ENCODE measurements around the gene SPINT3. TPM values are rescaled to one million over a fixed set of nuclear protein-coding genes. Genes with fewer than 3 reads are reported as not detected.

The SPINT3 gene
- total and polyA plus RNA-seq, 2 donors (not counting 1 experiment from before 2014, with no cell fraction given): not detected

GRCh38 chr20:45487231-45487635 lies 28.2 kb downstream of the SPINT3 start:
- H3K9ac ChIP-seq (ENCODE audit: insufficient read depth, low read length): no peak overlapping the region
- no peak overlapping the region for H3K4me2 ChIP-seq (ENCODE audit: extremely low read depth, insufficient read depth, low read length)
- no peaks in the 10 kb centered on the region for H3K9me3 ChIP-seq (ENCODE audit: control insufficient read depth, insufficient read depth, low read depth, low read length)
- no peaks in the 10 kb centered on the region for H4K20me1 ChIP-seq (ENCODE audit: control insufficient read depth, extremely low read depth, insufficient read depth, low read length)
- H3K36me3 ChIP-seq (ENCODE audit: control insufficient read depth, insufficient read depth, low read length): no peaks in the 10 kb centered on the region
- H3K4me3 ChIP-seq (replicated peaks in 1 of 4; ENCODE audit: control extremely low read depth in 1 of 4, insufficient read depth in 1 of 4, low read depth in 3 of 4, low read length in 4 of 4): no peak overlapping the region
- H2AFZ ChIP-seq (ENCODE audit: low read length): no peak overlapping the region
- no peaks in the 10 kb centered on the region for H3K79me2 ChIP-seq (ENCODE audit: control insufficient read depth, insufficient read depth, low read length)
- no peak overlapping the region for H3K27ac ChIP-seq (ENCODE audit: insufficient read depth, low read length)
- H3K27me3 ChIP-seq (ENCODE audit: control insufficient read depth, insufficient read depth, low read length): peaks cover 5% of the 10 kb centered on the region
- TF ChIP-seq CTCF (conservative IDR thresholded peaks at IDR 0.05 in 1 of 2, IDR thresholded peaks at IDR 0.05 in 1 of 2; ENCODE audit: low read depth in 1 of 2, low read length in 2 of 2): no peak
- no peak for TF ChIP-seq EZH2 (IDR thresholded peaks at IDR 0.05; ENCODE audit: low read length, missing control alignments)
- H3K4me1 ChIP-seq (ENCODE audit: control insufficient read depth, extremely low read depth, insufficient read depth, low read length): no peaks in the 10 kb centered on the region
- no peak for DNase-seq (ENCODE audit: low read depth in 2 of 2)

GRCh38 chr20:45485388-45485787 lies 30.0 kb downstream of the SPINT3 start:
- Histone ChIP-seq H3K4me3 (replicated peaks in 1 of 4; ENCODE audit: control extremely low read depth in 1 of 4, insufficient read depth in 1 of 4, low read depth in 3 of 4, low read length in 4 of 4) (no peak overlapping the region), H3K4me2 (ENCODE audit: extremely low read depth, insufficient read depth, low read length) (no peak overlapping the region), H2AFZ (ENCODE audit: low read length) (no peak overlapping the region), H3K79me2 (ENCODE audit: control insufficient read depth, insufficient read depth, low read length) (no peaks in the 10 kb centered on the region), H3K27ac (ENCODE audit: insufficient read depth, low read length) (no peak overlapping the region), H3K4me1 (ENCODE audit: control insufficient read depth, extremely low read depth, insufficient read depth, low read length) (no peaks in the 10 kb centered on the region), H3K9me3 (ENCODE audit: control insufficient read depth, insufficient read depth, low read depth, low read length) (no peaks in the 10 kb centered on the region), H3K9ac (ENCODE audit: insufficient read depth, low read length) (no peak overlapping the region), H3K36me3 (ENCODE audit: control insufficient read depth, insufficient read depth, low read length) (no peaks in the 10 kb centered on the region), H4K20me1 (ENCODE audit: control insufficient read depth, extremely low read depth, insufficient read depth, low read length) (no peaks in the 10 kb centered on the region), H3K27me3 (ENCODE audit: control insufficient read depth, insufficient read depth, low read length) (peaks cover 5% of the 10 kb centered on the region)
- TF ChIP-seq EZH2 (IDR thresholded peaks at IDR 0.05; ENCODE audit: low read length, missing control alignments): no peak
- no peak for TF ChIP-seq CTCF (conservative IDR thresholded peaks at IDR 0.05 in 1 of 2, IDR thresholded peaks at IDR 0.05 in 1 of 2; ENCODE audit: low read depth in 1 of 2, low read length in 2 of 2)
- DNase-seq (ENCODE audit: low read depth in 2 of 2): no peak

- peaks cover 5% of the 10 kb centered on the region for H3K27me3 ChIP-seq (ENCODE audit: control insufficient read depth, insufficient read depth, low read length)
Measured at GRCh38 chr20:45484676-45485075, 30.7 kb downstream of the SPINT3 start.

More at GRCh38 chr20:45484676-45485075, 30.7 kb downstream of the SPINT3 start:
- Histone ChIP-seq H3K4me3 (replicated peaks in 1 of 4; ENCODE audit: control extremely low read depth in 1 of 4, insufficient read depth in 1 of 4, low read depth in 3 of 4, low read length in 4 of 4) (no peak overlapping the region), H3K9me3 (ENCODE audit: control insufficient read depth, insufficient read depth, low read depth, low read length) (no peaks in the 10 kb centered on the region), H3K27ac (ENCODE audit: insufficient read depth, low read length) (no peak overlapping the region), H3K4me1 (ENCODE audit: control insufficient read depth, extremely low read depth, insufficient read depth, low read length) (no peaks in the 10 kb centered on the region), H3K4me2 (ENCODE audit: extremely low read depth, insufficient read depth, low read length) (no peak overlapping the region), H2AFZ (ENCODE audit: low read length) (no peak overlapping the region), H3K79me2 (ENCODE audit: control insufficient read depth, insufficient read depth, low read length) (no peaks in the 10 kb centered on the region), H4K20me1 (ENCODE audit: control insufficient read depth, extremely low read depth, insufficient read depth, low read length) (no peaks in the 10 kb centered on the region), H3K36me3 (ENCODE audit: control insufficient read depth, insufficient read depth, low read length) (no peaks in the 10 kb centered on the region), H3K9ac (ENCODE audit: insufficient read depth, low read length) (no peak overlapping the region)
- TF ChIP-seq EZH2 (IDR thresholded peaks at IDR 0.05; ENCODE audit: low read length, missing control alignments): no peak
- no peak for TF ChIP-seq CTCF (conservative IDR thresholded peaks at IDR 0.05 in 1 of 2, IDR thresholded peaks at IDR 0.05 in 1 of 2; ENCODE audit: low read depth in 1 of 2, low read length in 2 of 2)
- no peak for DNase-seq (ENCODE audit: low read depth in 2 of 2)

All from fibroblast of lung (primary cell).